PC-3 (cell line): ENCODE data around the gene PACS1. TPM values are rescaled to one million over a fixed set of nuclear protein-coding genes. Genes with fewer than 3 reads are reported as not detected.

Experiments
- ATAC-seq: fragments of 200-7000 bp; cut with Tn5 transposase; 2 replicates; pipeline ENCODE4 v1.9.1; 2020; ENCODE audit warnings: mild to moderate bottlenecking, moderate library complexity
- BruUV-seq: library from RNA; stranded (reverse); fragments of 400-500 nt; replicated peaks from 2 replicates; lab custom pipeline; 2021; lab: Mats Ljungman, UMichigan
- CTCF ChIA-PET: fragments of 300-600 bp; sonication (Branson Sonifier 250); formaldehyde crosslinking; loops from one replicate; lab custom pipeline; 2022; ENCODE audit warnings: antibody characterized with exemption; lab: Charles Lee
- POLR2A ChIA-PET: fragments of 300-600 bp; sonication (Branson Sonifier 250); formaldehyde crosslinking; loops from one replicate; lab custom pipeline; 2022; ENCODE audit warnings: antibody characterized with exemption; ENCODE audit not compliant: unreplicated experiment; lab: Charles Lee
- DNase-seq: peaks from one replicate; pipeline ENCODE4 v3.0.0-alpha.2; 2015
- H2AFZ ChIP-seq: fragments of 300-600 bp; sonication (generic); 2 replicates; pipeline ENCODE4 v1.6.0; 2016; ENCODE audit warnings: antibody characterized with exemption, low read length
- H3F3A ChIP-seq: fragments of 300-600 bp; sonication (generic); one replicate; pipeline ENCODE4 v1.6.0; 2017; ENCODE audit warnings: antibody characterized with exemption, low read length, control low read depth, mild to moderate bottlenecking; ENCODE audit not compliant: unreplicated experiment
- H3K27ac ChIP-seq: fragments of 300-600 bp; sonication (generic); 2 replicates; pipeline ENCODE4 v1.5.1; 2016; ENCODE audit warnings: mild to moderate bottlenecking, low read length
- H3K27me3 ChIP-seq: fragments of 300-600 bp; sonication (generic); 2 replicates; pipeline ENCODE4 v1.6.1; 2016; ENCODE audit warnings: low read length, mixed read lengths
- H3K36me3 ChIP-seq: fragments of 300-600 bp; sonication (generic); 2 replicates; pipeline ENCODE4 v1.6.1; 2016; ENCODE audit warnings: low read depth, mixed run types, low read length, mixed read lengths
- H3K4me1 ChIP-seq: fragments of 300-600 bp; sonication (generic); 2 replicates; pipeline ENCODE4 v1.5.1; 2016; ENCODE audit warnings: low read length; ENCODE audit not compliant: insufficient read depth
- H3K4me2 ChIP-seq: fragments of 300-600 bp; sonication (generic); 2 replicates; pipeline ENCODE4 v1.6.0; 2016; ENCODE audit warnings: low read length
- H3K4me3 ChIP-seq: fragments of 300-600 bp; sonication (generic); 2 replicates; pipeline ENCODE4 v1.5.1; 2016; ENCODE audit warnings: mild to moderate bottlenecking, low read length, mixed read lengths
- H3K79me2 ChIP-seq: fragments of 300-600 bp; sonication (generic); 2 replicates; pipeline ENCODE4 v1.6.1; 2017; ENCODE audit warnings: low read length, mixed read lengths
- H3K9ac ChIP-seq: fragments of 300-600 bp; sonication (generic); 2 replicates; pipeline ENCODE4 v1.6.0; 2016; ENCODE audit warnings: mild to moderate bottlenecking, low read length
- H3K9me2 ChIP-seq: fragments of 300-600 bp; sonication (generic); replicated peaks from 2 replicates; pipeline ENCODE4 v1.6.1; 2016; ENCODE audit warnings: mixed run types, low read length, mixed read lengths
- H3K9me3 ChIP-seq: fragments of 300-600 bp; sonication (generic); 2 replicates; pipeline ENCODE4 v1.6.1; 2016; ENCODE audit warnings: low read length, mixed read lengths
- H4K20me1 ChIP-seq: fragments of 300-600 bp; sonication (generic); 2 replicates; pipeline ENCODE4 v1.6.1; 2016; ENCODE audit warnings: low read length, mixed read lengths
- CTCF ChIP-seq: fragments of 300-600 bp; sonication (generic); conservative IDR thresholded peaks from 2 replicates; pipeline ENCODE4 v1.5.1; 2017; ENCODE audit warnings: antibody characterized with exemption, low read depth, mild to moderate bottlenecking, low read length
- EZH2 ChIP-seq: fragments of 300-600 bp; sonication (generic); IDR thresholded peaks from one replicate; pipeline ENCODE4 v1.6.1; 2017; ENCODE audit warnings: antibody characterized with exemption, mild to moderate bottlenecking, low read length; ENCODE audit not compliant: unreplicated experiment
- EZH2phosphoT487 ChIP-seq: fragments of 300-600 bp; sonication (generic); IDR thresholded peaks from 2 replicates; pipeline ENCODE4 v1.6.1; 2018; ENCODE audit warnings: mild to moderate bottlenecking, antibody characterized with exemption, low read length, borderline replicate concordance
- intact Hi-C: fragments of 100-400 bp; cut with micrococcal nuclease; formaldehyde crosslinking; loops from 2 replicates; pipeline ENCODE4 v1.9.0; 2023
- total RNA-seq: library from RNA; depleted of rRNA; stranded (reverse); fragments of >200 nt; gene quantifications from 2 replicates; pipeline ENCODE4 v1.2.3, GENCODE V29; 2014

PACS1 gene
- total RNA-seq, 1 experiment from 2014 or later: 28.7 TPM

DNA sequence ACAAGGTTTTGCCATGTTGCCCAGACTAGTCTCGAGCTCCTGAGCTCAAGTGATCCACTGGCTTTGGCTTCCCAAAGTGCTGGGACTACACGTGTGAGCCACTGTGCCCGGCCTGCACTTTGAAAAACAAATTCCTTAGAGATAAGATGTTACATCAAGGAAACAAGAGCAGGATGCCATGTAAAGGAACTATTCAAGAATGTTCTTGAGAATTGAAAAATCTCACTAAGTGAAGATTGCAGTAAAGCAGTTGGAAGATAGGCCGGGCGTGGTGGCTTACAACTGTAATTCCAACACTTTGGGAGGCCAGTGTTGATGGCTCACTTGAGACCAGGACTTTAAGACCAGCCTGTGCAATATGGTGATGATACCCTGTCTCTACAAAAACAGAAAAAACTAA lies 88.1 kb downstream of the PACS1 start:
- H3K9me2 ChIP-seq: no peaks in the 10 kb centered on the region
- no peaks in the 10 kb centered on the region for H3K9me3 ChIP-seq
- ATAC-seq (no peak), DNase-seq (no peak)
- H3K27ac ChIP-seq: no peak overlapping the region
- intact Hi-C loops: no loop called here
- H3K79me2 ChIP-seq: no peaks in the 10 kb centered on the region
- no peak overlapping the region for H3K4me2 ChIP-seq
- ChIA-PET POLR2A (interaction anchor here (0.7 kb wide), 1 partner anchor 19 kb away, joined by 4 read pairs; no protein-coding TSS in a partner anchor), CTCF (no interaction called here)
- TF ChIP-seq EZH2phosphoT487: no peak
- H3F3A ChIP-seq: no peaks in the 10 kb centered on the region
- no peaks in the 10 kb centered on the region for H4K20me1 ChIP-seq
- no peaks in the 10 kb centered on the region for H3K27me3 ChIP-seq
- peaks cover 8% of the 10 kb centered on the region for H3K4me1 ChIP-seq
- no peak overlapping the region for H3K9ac ChIP-seq
- no peak overlapping the region for H2AFZ ChIP-seq
- H3K4me3 ChIP-seq: no peak overlapping the region
- BruUV-seq: no TSS peak
- no peaks in the 10 kb centered on the region for H3K36me3 ChIP-seq

- H3K9me2 ChIP-seq: no peaks in the 10 kb centered on the region
- H3K4me1 ChIP-seq: peaks cover 8% of the 10 kb centered on the region
- ChIA-PET CTCF (no interaction called here), POLR2A (no interaction called here)
- no peaks in the 10 kb centered on the region for H3K9me3 ChIP-seq
- BruUV-seq: no TSS peak
- H3K9ac ChIP-seq: no peak overlapping the region
- DNase-seq (no peak), ATAC-seq (no peak)
- H3K79me2 ChIP-seq: no peaks in the 10 kb centered on the region
- no peak for TF ChIP-seq EZH2phosphoT487
- TF ChIP-seq EZH2: no peak
- no peak for TF ChIP-seq CTCF
- H4K20me1 ChIP-seq: no peaks in the 10 kb centered on the region
- no peaks in the 10 kb centered on the region for H3K27me3 ChIP-seq
- no peak overlapping the region for H3K4me3 ChIP-seq
- H2AFZ ChIP-seq: no peak overlapping the region
- no peak overlapping the region for H3K4me2 ChIP-seq
- H3F3A ChIP-seq: no peaks in the 10 kb centered on the region
- intact Hi-C loops: no loop called here
- H3K27ac ChIP-seq: no peak overlapping the region
- H3K36me3 ChIP-seq: no peaks in the 10 kb centered on the region
Measured at GRCh38 chr11:66159324-66159984, 89.4 kb downstream of the PACS1 start.

- CTCF ChIA-PET: no interaction called here
Measured at GRCh38 chr11:66160709-66161108, 90.6 kb downstream of the PACS1 start.

More at GRCh38 chr11:66160709-66161108, 90.6 kb downstream of the PACS1 start:
- no peaks in the 10 kb centered on the region for H3K27me3 ChIP-seq
- H3K9me3 ChIP-seq: no peaks in the 10 kb centered on the region
- POLR2A ChIA-PET: no interaction called here
- DNase-seq: no peak
- H3K36me3 ChIP-seq: no peaks in the 10 kb centered on the region
- H3F3A ChIP-seq: no peaks in the 10 kb centered on the region
- ATAC-seq: no peak
- H2AFZ ChIP-seq: no peak overlapping the region
- H3K9ac ChIP-seq: no peak overlapping the region
- H3K4me2 ChIP-seq: no peak overlapping the region
- TF ChIP-seq CTCF (no peak), EZH2 (no peak), EZH2phosphoT487 (no peak)
- H4K20me1 ChIP-seq: no peaks in the 10 kb centered on the region
- H3K79me2 ChIP-seq: no peaks in the 10 kb centered on the region
- H3K4me3 ChIP-seq: no peak overlapping the region
- peaks cover 8% of the 10 kb centered on the region for H3K4me1 ChIP-seq
- BruUV-seq: no TSS peak
- intact Hi-C loops: no loop called here
- H3K9me2 ChIP-seq: no peaks in the 10 kb centered on the region
- H3K27ac ChIP-seq: no peak overlapping the region
